Right renal pelvis (tissue), 4 donors: ENCODE results near the gene ADAMTS2. TPM values are rescaled to one million over a fixed set of nuclear protein-coding genes. Genes with fewer than 3 reads are reported as not detected.

ENCODE experiments used
- DNase-seq, 4 donors: peaks; one replicate each; pipeline ENCODE4 v3.0.0-alpha.2; 2013; ENCODE audit warnings: low read depth in 4 of 4, low spot score in 3 of 4, missing footprints in 1 of 4
- polyA plus RNA-seq, 4 donors: library from polyadenylated mRNA; unstranded; fragments of 120-200 nt; gene quantifications; one replicate each; pipeline ENCODE4 v1.2.1, GENCODE V29; 2013; ENCODE audit not compliant: insufficient read length in 4 of 4

ADAMTS2 gene
- polyA plus RNA-seq, 4 donors = 10.9 to 15.5 (median 11.5) TPM

- no peak for DNase-seq
Observed at GRCh38 chr5:179301376-179301775, 43.9 kb downstream of the ADAMTS2 start.

GRCh38 chr5:179300581-179301180, 44.6 kb downstream of the ADAMTS2 start:
- DNase-seq = no peak

- no peak for DNase-seq
Observed at GRCh38 chr5:179298181-179298993, 46.9 kb downstream of the ADAMTS2 start.

- no peak for DNase-seq
Observed at GRCh38 chr5:179297486-179298180, 47.6 kb downstream of the ADAMTS2 start.

GRCh38 chr5:179297026-179297425, 48.2 kb downstream of the ADAMTS2 start:
- no peak for DNase-seq

GRCh38 chr5:179296150-179296821, 49.0 kb downstream of the ADAMTS2 start:
- no peak for DNase-seq

- DNase-seq = no peak
Observed at GRCh38 chr5:179295778-179296149, 49.5 kb downstream of the ADAMTS2 start.

- no peak for DNase-seq
Observed at GRCh38 chr5:179294891-179295777, 50.1 kb downstream of the ADAMTS2 start.

- DNase-seq = no peak
Observed at GRCh38 chr5:179294131-179294780, 51.0 kb downstream of the ADAMTS2 start.

GRCh38 chr5:179292681-179293635, 52.3 kb downstream of the ADAMTS2 start:
- no peak for DNase-seq

- DNase-seq = no peak
Observed at GRCh38 chr5:179292202-179292601, 53.1 kb downstream of the ADAMTS2 start.

- DNase-seq = no peak
Observed at GRCh38 chr5:179290681-179291540, 54.4 kb downstream of the ADAMTS2 start.

- DNase-seq = no peak
Observed at GRCh38 chr5:179289756-179290385, 55.4 kb downstream of the ADAMTS2 start.

GRCh38 chr5:179288809-179289185, 56.5 kb downstream of the ADAMTS2 start:
- no peak for DNase-seq

- DNase-seq = no peak
Observed at GRCh38 chr5:179288101-179288808, 57.0 kb downstream of the ADAMTS2 start.

- DNase-seq = no peak
Observed at GRCh38 chr5:179287631-179288030, 57.6 kb downstream of the ADAMTS2 start.
